ENCODE data around the gene PUM2.

PUM2 gene

GRCh38 chr2:20222014-20222768, 128.5 kb downstream of the PUM2 start:
- ChIA-PET CTCF (no interaction called here), POLR2A (interaction anchor here (2.2 kb wide), 2 partner anchors 9 to 12 kb away, joined by 6 to 13 read pairs; no protein-coding TSS in a partner anchor)
- no peak for DNase-seq (ENCODE audit: extremely low spot score)
- TF ChIP-seq ZNF384 (IDR thresholded peaks at IDR 0.05), result no peak
- TF ChIP-seq LEF1 (IDR thresholded peaks at IDR 0.05; ENCODE audit: borderline replicate concordance), result no peak
- no peak for TF ChIP-seq ELF4 (IDR thresholded peaks at IDR 0.05)
- TF ChIP-seq NFRKB (IDR thresholded peaks at IDR 0.05), result no peak
- TF ChIP-seq SP1 (IDR thresholded peaks at IDR 0.05), result no peak
- no peak for TF ChIP-seq HDGF (IDR thresholded peaks at IDR 0.05; ENCODE audit: borderline replicate concordance)
- no peak for TF ChIP-seq L3MBTL2 (conservative IDR thresholded peaks at IDR 0.05)
- no peak for TF ChIP-seq BHLHE40 (IDR thresholded peaks at IDR 0.05; ENCODE audit: borderline replicate concordance)
- TF ChIP-seq FOXK2 (IDR thresholded peaks at IDR 0.05), result no peak
- no peak for TF ChIP-seq ARNT (IDR thresholded peaks at IDR 0.05)

DNA sequence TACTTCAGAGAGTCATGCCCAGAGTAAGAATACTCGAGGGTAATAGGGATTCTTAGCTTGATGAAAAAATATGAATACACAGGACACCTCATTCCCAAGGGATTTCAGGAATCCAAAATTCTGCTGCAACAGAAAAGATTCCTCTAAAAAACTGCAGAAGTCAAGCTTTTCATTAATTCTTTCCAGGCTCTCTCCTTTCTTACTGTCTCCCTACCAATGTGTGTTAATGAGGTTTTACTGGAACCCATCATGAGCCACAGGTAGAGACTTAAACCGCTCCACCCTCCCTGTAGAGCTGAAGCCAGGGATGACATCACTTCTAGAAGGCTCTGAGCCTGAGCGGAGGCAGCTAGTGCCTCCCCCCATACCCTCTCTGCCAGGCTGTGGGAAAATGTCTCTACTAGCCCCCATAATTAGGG, 129.1 kb downstream of the PUM2 start:
- POLR2A ChIA-PET, result no interaction called here
- DNase-seq (ENCODE audit: extremely low spot score), result no peak
- CTCF ChIA-PET, result interaction anchor here (0.6 kb wide), 1 partner anchor 123 kb away, joined by 3 read pairs; no protein-coding TSS in a partner anchor
- TF ChIP-seq PKNOX1 (IDR thresholded peaks at IDR 0.05) (no peak), CTBP1 (IDR thresholded peaks at IDR 0.05; ENCODE audit: borderline replicate concordance) (no peak), TARDBP (IDR thresholded peaks at IDR 0.05) (no peak), FOXM1 (IDR thresholded peaks at IDR 0.05; ENCODE audit: borderline replicate concordance) (no peak), ELF4 (IDR thresholded peaks at IDR 0.05) (no peak), FOXK2 (IDR thresholded peaks at IDR 0.05) (no peak), SUZ12 (IDR thresholded peaks at IDR 0.05) (no peak), ZNF384 (IDR thresholded peaks at IDR 0.05) (no peak), ARNT (IDR thresholded peaks at IDR 0.05) (no peak), FOXA1 (IDR thresholded peaks at IDR 0.05) (no peak), L3MBTL2 (conservative IDR thresholded peaks at IDR 0.05) (no peak), NFRKB (IDR thresholded peaks at IDR 0.05) (no peak), BHLHE40 (IDR thresholded peaks at IDR 0.05; ENCODE audit: borderline replicate concordance) (no peak), SP1 (IDR thresholded peaks at IDR 0.05) (no peak), LEF1 (IDR thresholded peaks at IDR 0.05; ENCODE audit: borderline replicate concordance) (no peak), HDGF (IDR thresholded peaks at IDR 0.05; ENCODE audit: borderline replicate concordance) (no peak)

GRCh38 chr2:20220806-20221554, 129.7 kb downstream of the PUM2 start:
- TF ChIP-seq LEF1 (IDR thresholded peaks at IDR 0.05; ENCODE audit: borderline replicate concordance) (no peak), ELF4 (IDR thresholded peaks at IDR 0.05) (no peak), FOXA1 (IDR thresholded peaks at IDR 0.05) (no peak), FOXK2 (IDR thresholded peaks at IDR 0.05) (no peak), SUZ12 (IDR thresholded peaks at IDR 0.05) (no peak), ARNT (IDR thresholded peaks at IDR 0.05) (no peak)
- ChIA-PET POLR2A (no interaction called here), CTCF (interaction anchor here (0.6 kb wide), 1 partner anchor 123 kb away, joined by 3 read pairs; no protein-coding TSS in a partner anchor)
- no peak for DNase-seq (ENCODE audit: extremely low spot score)

DNA sequence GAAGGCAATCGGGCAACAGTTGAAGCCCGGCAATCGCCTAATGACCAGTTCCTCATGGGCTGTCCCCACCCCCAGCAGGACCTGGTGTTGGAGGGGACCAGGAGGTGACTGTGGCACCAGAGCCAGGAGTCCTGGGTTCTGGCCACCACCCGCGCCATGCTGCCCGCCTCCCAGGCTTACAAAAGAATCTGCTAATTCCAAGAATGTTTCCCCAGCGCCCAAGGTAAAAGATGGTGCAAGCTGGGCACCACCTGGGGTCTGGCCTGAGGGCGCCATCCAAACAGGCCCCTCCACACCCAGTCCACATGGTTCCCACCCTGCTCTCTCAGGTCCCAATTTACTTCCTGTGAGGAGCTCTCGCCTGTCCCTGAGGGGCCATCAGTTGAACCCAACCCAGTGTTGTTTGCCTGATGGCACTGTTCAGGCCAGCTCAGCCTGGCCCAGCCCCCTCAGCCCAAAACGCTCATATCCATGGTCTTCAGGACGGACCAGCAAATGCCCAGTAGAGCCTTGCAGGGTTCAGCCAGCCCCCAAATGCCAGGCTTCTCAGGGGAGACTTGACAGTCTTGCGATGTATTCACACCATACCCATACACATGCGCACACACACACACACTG, 130.8 kb downstream of the PUM2 start:
- POLR2A ChIA-PET, result no interaction called here
- no peak for DNase-seq (ENCODE audit: extremely low spot score)
- CTCF ChIA-PET, result no interaction called here
- no peak for TF ChIP-seq ELF4 (IDR thresholded peaks at IDR 0.05)
- no peak for TF ChIP-seq L3MBTL2 (conservative IDR thresholded peaks at IDR 0.05)
- no peak for TF ChIP-seq FOXA1 (IDR thresholded peaks at IDR 0.05)
- no peak for TF ChIP-seq SUZ12 (IDR thresholded peaks at IDR 0.05)
- TF ChIP-seq FOXM1 (IDR thresholded peaks at IDR 0.05; ENCODE audit: borderline replicate concordance), result no peak
- no peak for TF ChIP-seq BHLHE40 (IDR thresholded peaks at IDR 0.05; ENCODE audit: borderline replicate concordance)
- TF ChIP-seq NFRKB (IDR thresholded peaks at IDR 0.05), result no peak
- TF ChIP-seq ZNF384 (IDR thresholded peaks at IDR 0.05), result no peak
- no peak for TF ChIP-seq SP1 (IDR thresholded peaks at IDR 0.05)
- no peak for TF ChIP-seq HDGF (IDR thresholded peaks at IDR 0.05; ENCODE audit: borderline replicate concordance)

GRCh38 chr2:20218331-20219320, 132.0 kb downstream of the PUM2 start:
- ChIA-PET POLR2A (no interaction called here), CTCF (no interaction called here)
- DNase-seq (ENCODE audit: extremely low spot score), result no peak
- TF ChIP-seq FOXK2 (IDR thresholded peaks at IDR 0.05) (no peak), TARDBP (IDR thresholded peaks at IDR 0.05) (no peak), FOXM1 (IDR thresholded peaks at IDR 0.05; ENCODE audit: borderline replicate concordance) (no peak), BHLHE40 (IDR thresholded peaks at IDR 0.05; ENCODE audit: borderline replicate concordance) (no peak), FOXA1 (IDR thresholded peaks at IDR 0.05) (no peak), PKNOX1 (IDR thresholded peaks at IDR 0.05) (no peak), CTBP1 (IDR thresholded peaks at IDR 0.05; ENCODE audit: borderline replicate concordance) (no peak), ARNT (IDR thresholded peaks at IDR 0.05) (no peak)
